ENCODE measurements around the gene KCNQ1. TPM values are rescaled to one million over a fixed set of nuclear protein-coding genes. Genes with fewer than 3 reads are reported as not detected.
A peak's percentile ranks its signal among the peaks of the same experiment; 100 is the strongest.

Gene KCNQ1
- total and polyA plus RNA-seq, 9 of the 15 experiments (the other 6 are each of a cell fraction or from before 2014, with no cell fraction given) = 0.44 TPM; not detected in 8

- Histone ChIP-seq H3K27ac (ENCODE audit: extremely low read depth, low read depth, low read length) (no peak overlapping the region), H3K36me3 (ENCODE audit: control insufficient read depth, insufficient read depth, low read length) (no peaks in the 10 kb centered on the region), H3K4me1 (replicated peaks in 1 of 2; ENCODE audit: control insufficient read depth in 2 of 2, insufficient read depth in 2 of 2, low read length in 2 of 2) (peaks cover 11 to 82% of the 10 kb centered on the region in 2 experiments; a peak in 4 of 5 replicates), H3K4me3 (no peak overlapping the region), H3K4me2 (ENCODE audit: insufficient read depth, low read length) (peak overlapping the region; percentile 9; the same call in 1 of the 2 replicates), H3K9me3 (replicated peaks; ENCODE audit: control insufficient read depth, insufficient read depth, low read depth, low read length) (no peaks in the 10 kb centered on the region), H3K9ac (ENCODE audit: insufficient read depth in 1 of 2, low read depth in 2 of 2, low read length in 2 of 2) (peak overlapping the region in 1 of 2 experiments; percentile 18; a peak in 3 of 4 replicates), H3K9me1 (ENCODE audit: control insufficient read depth, insufficient read depth, low read length) (peaks cover 4% of the 10 kb centered on the region), H2AFZ (ENCODE audit: low read depth, low read length) (peak overlapping the region; percentile 22), H3K27me3 (ENCODE audit: control insufficient read depth in 2 of 2, insufficient read depth in 2 of 2, low read length in 2 of 2) (0 out of 5 replicates have a peak, but pooled peaks cover 0 to 5% of the 10 kb centered on the region in 2 experiments), H3K79me2 (ENCODE audit: control insufficient read depth, insufficient read depth, low read length) (no peaks in the 10 kb centered on the region), H4K20me1 (replicated peaks; ENCODE audit: control insufficient read depth, insufficient read depth, low read length) (no peaks in the 10 kb centered on the region)
- peak; percentile 85 for ATAC-seq
- FAIRE-seq = peak; percentile 79
- ChIA-PET POLR2A (interaction anchor here (1.1 to 1.4 kb wide), 2 partner anchors 10 to 11 kb away, joined by 4 to 6 read pairs; no protein-coding TSS in a partner anchor), CTCF (ENCODE audit: low intra/inter-chr PET ratio) (no interaction called here)
- intact Hi-C loops (cut with micrococcal nuclease) (no loop called here), in situ Hi-C loops (cut with MboI) (no loop called here)
- 26% methylated on average over 15 of the region's 15 CpGs for WGBS (ENCODE audit: insufficient coverage, low coverage, missing lambda C conversion rate)
- DNase-seq (ENCODE audit: extremely low read depth in 1 of 4, low spot score in 3 of 4) = peak; percentile 77 to 83 (median 78)
- BruUV-seq (replicated peaks) = no TSS peak
- TF ChIP-seq ZNF239 (CRISPR knock-in tag; IDR thresholded peaks at IDR 0.05) (no peak), SPI1 (IDR thresholded peaks at IDR 0.05; ENCODE audit: borderline replicate concordance, low read depth, low read length) (no peak), CREM (IDR thresholded peaks at IDR 0.05; ENCODE audit: low read depth) (0 out of 2 replicates have a peak, but pooled peaks have one; percentile 8), CBFA2T2 (conservative IDR thresholded peaks at IDR 0.05) (0 out of 2 replicates have a peak, but pooled peaks have one; percentile 14), ZNF263 (CRISPR knock-in tag; IDR thresholded peaks at IDR 0.05; ENCODE audit: borderline replicate concordance) (0 out of 2 replicates have a peak, but pooled peaks have one; percentile 13), ELF1 (tag; IDR thresholded peaks at IDR 0.05) (no peak), RNF2 (IDR thresholded peaks at IDR 0.05) (no peak), PREB (CRISPR knock-in tag; IDR thresholded peaks at IDR 0.05) (0 out of 2 replicates have a peak, but pooled peaks have one; percentile 52), PRDM10 (IDR thresholded peaks at IDR 0.05; ENCODE audit: partially characterized antibody) (peak; percentile 13), FOXP4 (CRISPR knock-in tag; IDR thresholded peaks at IDR 0.05; ENCODE audit: borderline replicate concordance) (no peak), NONO (IDR thresholded peaks at IDR 0.05; ENCODE audit: low read depth in 2 of 2, low read length in 1 of 2) (no peak)
- TF ChIP-seq, protein P1, sequence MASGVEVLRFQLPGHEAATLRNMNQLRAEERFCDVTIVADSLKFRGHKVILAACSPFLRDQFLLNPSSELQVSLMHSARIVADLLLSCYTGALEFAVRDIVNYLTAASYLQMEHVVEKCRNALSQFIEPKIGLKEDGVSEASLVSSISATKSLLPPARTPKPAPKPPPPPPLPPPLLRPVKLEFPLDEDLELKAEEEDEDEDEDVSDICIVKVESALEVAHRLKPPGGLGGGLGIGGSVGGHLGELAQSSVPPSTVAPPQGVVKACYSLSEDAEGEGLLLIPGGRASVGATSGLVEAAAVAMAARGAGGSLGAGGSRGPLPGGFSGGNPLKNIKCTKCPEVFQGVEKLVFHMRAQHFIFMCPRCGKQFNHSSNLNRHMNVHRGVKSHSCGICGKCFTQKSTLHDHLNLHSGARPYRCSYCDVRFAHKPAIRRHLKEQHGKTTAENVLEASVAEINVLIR (CRISPR knock-in tag; IDR thresholded peaks at IDR 0.05) = no peak
Observed at GRCh38 chr11:2799881-2800654, 355.3 kb downstream of the KCNQ1 start.
